DND-41 (cell line): ENCODE data around the gene HTRA1.

Experiments used
- ATAC-seq: fragments of 200-7000 bp; cut with Tn5 transposase; 3 replicates; pipeline ENCODE4 v1.9.1; 2021; ENCODE audit warnings: low read depth; ENCODE audit not compliant: insufficient read depth
- DNase-seq: peaks from one replicate; pipeline ENCODE4 v3.0.0-alpha.2; 2020
- H2AFZ ChIP-seq: 2 replicates; pipeline ENCODE4 v1.6.0; 2012; ENCODE audit warnings: low read depth, low read length
- H3K27ac ChIP-seq: 2 replicates; pipeline ENCODE4 v1.5.1; 2012; ENCODE audit warnings: low read length, inconsistent platforms
- H3K27me3 ChIP-seq: fragments of 200-600 bp; sonication (generic); 2 replicates; pipeline ENCODE4 v1.6.0; 2012; ENCODE audit warnings: low read length, mild to moderate bottlenecking, inconsistent platforms; ENCODE audit not compliant: insufficient read depth, poor library complexity
- H3K36me3 ChIP-seq: 2 replicates; pipeline ENCODE4 v1.5.1; 2012; ENCODE audit warnings: low read length, inconsistent platforms; ENCODE audit not compliant: insufficient read depth
- H3K4me1 ChIP-seq: 2 replicates; pipeline ENCODE4 v1.5.1; 2012; ENCODE audit warnings: mild to moderate bottlenecking, low read length; ENCODE audit not compliant: insufficient read depth
- H3K4me2 ChIP-seq: 2 replicates; pipeline ENCODE4 v1.6.0; 2012; ENCODE audit warnings: mild to moderate bottlenecking, moderate library complexity, low read length, inconsistent platforms; ENCODE audit not compliant: insufficient read depth
- H3K4me3 ChIP-seq, 2 experiments: fragments of 200-600 bp in 1 of 2; shearing (Covaris generic) in 1 of 2; 2 replicates each; pipeline ENCODE4 v1.5.1; 2012 to 2016; ENCODE audit warnings: inconsistent platforms in 2 of 2, low read length in 2 of 2, mild to moderate bottlenecking in 2 of 2, low read depth in 1 of 2, moderate library complexity in 1 of 2
- H3K79me2 ChIP-seq: 2 replicates; pipeline ENCODE4 v1.6.0; 2012; ENCODE audit warnings: low read length, inconsistent platforms; ENCODE audit not compliant: insufficient read depth
- H3K9ac ChIP-seq: 2 replicates; pipeline ENCODE4 v1.6.0; 2012; ENCODE audit warnings: low read depth, mild to moderate bottlenecking, inconsistent platforms, low read length, moderate library complexity
- H3K9me3 ChIP-seq: 2 replicates; pipeline ENCODE4 v1.5.1; 2012; ENCODE audit warnings: low read length, moderate library complexity, mild to moderate bottlenecking, inconsistent platforms; ENCODE audit not compliant: insufficient read depth, severe bottlenecking
- H4K20me1 ChIP-seq: 2 replicates; pipeline ENCODE4 v1.6.0; 2012; ENCODE audit warnings: low read length; ENCODE audit not compliant: insufficient read depth
- CTCF ChIP-seq: IDR thresholded peaks from 2 replicates; pipeline ENCODE4 v1.5.1; 2012; ENCODE audit warnings: borderline replicate concordance, low read length, moderate library complexity, mild to moderate bottlenecking; ENCODE audit not compliant: poor library complexity, severe bottlenecking; ENCODE audit errors: extremely low read depth
- EZH2 ChIP-seq: IDR thresholded peaks from 3 replicates; pipeline ENCODE4 v1.6.1; 2012; ENCODE audit warnings: borderline replicate concordance, low read depth, mild to moderate bottlenecking, moderate library complexity, low read length, inconsistent platforms; ENCODE audit not compliant: severe bottlenecking

Gene HTRA1

GRCh38 chr10:122468307-122468925 is 7.1 kb downstream of the HTRA1 start:
- no peak for ATAC-seq
- Histone ChIP-seq H3K9me3 (no peaks in the 10 kb centered on the region), H2AFZ (no peak overlapping the region), H3K79me2 (no peaks in the 10 kb centered on the region), H4K20me1 (no peaks in the 10 kb centered on the region), H3K4me3 (no peak overlapping the region), H3K4me1 (no peaks in the 10 kb centered on the region), H3K4me2 (no peak overlapping the region), H3K27me3 (peaks cover 6% of the 10 kb centered on the region), H3K27ac (no peak overlapping the region), H3K9ac (no peak overlapping the region), H3K36me3 (no peaks in the 10 kb centered on the region)
- no peak for TF ChIP-seq EZH2
- no peak for TF ChIP-seq CTCF
- DNase-seq = no peak

- H3K4me3 ChIP-seq = no peak overlapping the region
- H3K9ac ChIP-seq = no peak overlapping the region
- H3K36me3 ChIP-seq = no peaks in the 10 kb centered on the region
- no peak overlapping the region for H3K4me2 ChIP-seq
- no peak overlapping the region for H3K27ac ChIP-seq
- ATAC-seq = no peak
- H3K4me1 ChIP-seq = no peaks in the 10 kb centered on the region
- H3K9me3 ChIP-seq = no peaks in the 10 kb centered on the region
- H4K20me1 ChIP-seq = no peaks in the 10 kb centered on the region
- no peak overlapping the region for H2AFZ ChIP-seq
- DNase-seq = no peak
- H3K27me3 ChIP-seq = peaks cover 6% of the 10 kb centered on the region
- TF ChIP-seq CTCF (no peak), EZH2 (no peak)
- no peaks in the 10 kb centered on the region for H3K79me2 ChIP-seq
These were observed 7.8 kb downstream of the HTRA1 start for GRCh38 chr10:122468926-122469781.

- Histone ChIP-seq H2AFZ (no peak overlapping the region), H3K36me3 (no peaks in the 10 kb centered on the region), H3K79me2 (no peaks in the 10 kb centered on the region), H4K20me1 (no peaks in the 10 kb centered on the region), H3K4me3 (no peak overlapping the region), H3K9ac (no peak overlapping the region), H3K27me3 (peaks cover 6% of the 10 kb centered on the region), H3K4me2 (no peak overlapping the region), H3K27ac (no peak overlapping the region), H3K4me1 (no peaks in the 10 kb centered on the region), H3K9me3 (no peaks in the 10 kb centered on the region)
- no peak for DNase-seq
- TF ChIP-seq CTCF (no peak), EZH2 (no peak)
- ATAC-seq = no peak
These were observed 8.5 kb downstream of the HTRA1 start for GRCh38 chr10:122469848-122470247.
